ENCODE results near the gene MMP14. TPM values are rescaled to one million over a fixed set of nuclear protein-coding genes. Genes with fewer than 3 reads are reported as not detected.
"Not testable (repeated sequence)": the region's sequence is repeated elsewhere in the genome, so short reads cannot be mapped to it uniquely, and the experiment has no call there.

Gene MMP14
- polyA plus RNA-seq, 3 donors: 0.14 to 4.6 (median 0.44) TPM

DNA sequence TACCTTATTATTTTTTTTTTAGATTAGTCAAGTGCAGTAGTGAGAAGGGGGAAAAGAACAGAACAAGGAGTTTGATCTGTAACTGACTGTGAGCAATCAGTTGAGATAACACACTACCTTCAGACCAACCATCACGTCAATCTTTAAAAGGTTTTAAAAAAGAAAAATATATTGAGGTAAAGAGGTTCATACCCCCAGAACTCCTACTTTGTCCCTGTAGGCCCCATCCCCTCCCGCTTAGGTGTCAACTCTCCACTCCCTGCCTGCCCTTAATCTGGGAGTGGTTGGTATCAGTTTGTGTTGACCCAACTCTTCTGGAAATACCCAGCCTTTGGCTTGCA, 16.2 kb downstream of the MMP14 start:
- Histone ChIP-seq H3K9ac (ENCODE audit: insufficient read depth, low read length, poor library complexity, severe bottlenecking) (no peak overlapping the region), H3K9me3 (replicated peaks in 1 of 2; ENCODE audit: control insufficient read depth in 1 of 2, insufficient read depth in 1 of 2, low read length in 2 of 2) (peaks cover 0 to 4% of the 10 kb centered on the region in 2 donors), H3K36me3 (replicated peaks in 1 of 2; ENCODE audit: control insufficient read depth in 1 of 2, insufficient read depth in 2 of 2, low read length in 2 of 2) (no peaks in the 10 kb centered on the region), H3K79me2 (ENCODE audit: insufficient read depth, low read length) (no peaks in the 10 kb centered on the region), H4K20me1 (ENCODE audit: insufficient read depth, low read length) (no peaks in the 10 kb centered on the region), H3K4me2 (replicated peaks; ENCODE audit: extremely low read depth, low read length, poor library complexity, severe bottlenecking) (peak overlapping the region; percentile 85), H3K4me3 (replicated peaks in 1 of 3; ENCODE audit: low read depth in 2 of 3, low read length in 3 of 3) (no peak overlapping the region), H3K27ac (ENCODE audit: low read depth in 1 of 2, low read length in 2 of 2) (no peak overlapping the region), H2AFZ (ENCODE audit: insufficient read depth, low read depth, low read length, poor library complexity, severe bottlenecking) (no peak overlapping the region), H3K4me1 (ENCODE audit: control insufficient read depth in 1 of 2, insufficient read depth in 2 of 2, low read length in 2 of 2) (peaks cover 19 to 29% of the 10 kb centered on the region in 2 donors), H3K27me3 (ENCODE audit: control insufficient read depth in 2 of 2, insufficient read depth in 2 of 2, low read length in 2 of 2) (peaks cover 0 to 7% of the 10 kb centered on the region in 2 donors)
- H3K4me3 Mint-ChIP-seq: no peak overlapping the region
- intact Hi-C loops (cut with micrococcal nuclease): loop anchor here (2.0 to 5.0 kb wide), 5 partner anchors 30 to 280 kb away; no protein-coding TSS in a partner anchor
- H3K4me1 Mint-ChIP-seq: peaks cover 27% of the 10 kb centered on the region
- peaks cover 4 to 28% (median 21%) of the 10 kb centered on the region in 3 donors for H3K27me3 Mint-ChIP-seq (ENCODE audit: low read depth in 3 of 3)
- TF ChIP-seq, protein P1, sequence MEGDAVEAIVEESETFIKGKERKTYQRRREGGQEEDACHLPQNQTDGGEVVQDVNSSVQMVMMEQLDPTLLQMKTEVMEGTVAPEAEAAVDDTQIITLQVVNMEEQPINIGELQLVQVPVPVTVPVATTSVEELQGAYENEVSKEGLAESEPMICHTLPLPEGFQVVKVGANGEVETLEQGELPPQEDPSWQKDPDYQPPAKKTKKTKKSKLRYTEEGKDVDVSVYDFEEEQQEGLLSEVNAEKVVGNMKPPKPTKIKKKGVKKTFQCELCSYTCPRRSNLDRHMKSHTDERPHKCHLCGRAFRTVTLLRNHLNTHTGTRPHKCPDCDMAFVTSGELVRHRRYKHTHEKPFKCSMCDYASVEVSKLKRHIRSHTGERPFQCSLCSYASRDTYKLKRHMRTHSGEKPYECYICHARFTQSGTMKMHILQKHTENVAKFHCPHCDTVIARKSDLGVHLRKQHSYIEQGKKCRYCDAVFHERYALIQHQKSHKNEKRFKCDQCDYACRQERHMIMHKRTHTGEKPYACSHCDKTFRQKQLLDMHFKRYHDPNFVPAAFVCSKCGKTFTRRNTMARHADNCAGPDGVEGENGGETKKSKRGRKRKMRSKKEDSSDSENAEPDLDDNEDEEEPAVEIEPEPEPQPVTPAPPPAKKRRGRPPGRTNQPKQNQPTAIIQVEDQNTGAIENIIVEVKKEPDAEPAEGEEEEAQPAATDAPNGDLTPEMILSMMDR (IDR thresholded peaks at IDR 0.05): no peak
- peaks cover 0 to 7% (median 0%) of the 10 kb centered on the region in 7 donors for H3K9me3 Mint-ChIP-seq
- H3K27ac Mint-ChIP-seq: peak overlapping the region in 2 of 7 donors; percentile 73 to 83
- H3K36me3 Mint-ChIP-seq: peaks cover 0 to 1% of the 10 kb centered on the region in 2 donors
- DNase-seq: no peak
- WGBS (ENCODE audit: insufficient coverage): no CpG with 5 or more reads among the region's 2 CpGs

DNA sequence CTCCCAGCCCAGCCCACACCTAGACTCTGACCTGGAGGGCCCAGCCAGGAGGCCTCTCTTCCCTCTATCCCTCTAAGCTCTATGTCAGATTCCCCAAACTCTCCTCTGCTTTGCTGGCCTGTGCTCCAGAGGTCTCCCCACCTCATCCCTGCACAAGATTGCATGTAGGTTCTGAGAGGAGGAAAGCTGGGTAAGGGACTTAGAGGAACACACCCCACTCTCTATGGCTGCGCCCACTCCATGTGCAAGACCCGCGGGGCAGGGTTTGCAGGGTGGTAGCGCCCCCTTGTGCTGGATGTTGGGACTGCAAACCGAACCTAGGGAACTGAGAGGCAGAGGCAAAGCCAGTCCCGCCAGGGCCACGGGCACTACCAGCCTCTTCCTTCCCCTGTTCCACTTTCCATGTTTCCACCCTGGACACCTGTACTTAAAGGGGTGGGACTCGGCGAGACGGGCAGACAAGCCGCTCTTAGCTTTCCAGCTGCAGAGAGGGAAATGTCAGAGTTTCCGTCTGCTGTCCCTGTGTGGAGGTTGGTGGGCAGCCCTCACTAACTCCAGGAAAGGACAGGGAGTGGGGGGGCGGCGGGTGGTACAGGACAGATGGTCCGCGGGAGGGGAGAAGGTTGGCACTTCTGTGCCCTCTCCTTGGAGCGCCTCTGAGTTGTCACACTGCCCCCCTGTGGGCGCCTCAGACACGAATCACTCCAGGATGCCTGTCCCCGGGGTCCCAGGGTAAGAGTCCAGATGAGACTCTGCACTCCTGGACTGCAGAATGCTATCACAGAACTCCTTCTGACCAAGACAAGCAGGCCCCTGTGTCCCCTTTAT, 16.8 kb downstream of the MMP14 start:
- TF ChIP-seq, protein P1 (IDR thresholded peaks at IDR 0.05): peak; percentile 96
- DNase-seq: peak; percentile 74 to 83 (median 78)
- WGBS (ENCODE audit: insufficient coverage): 0% methylated on average over 13 of the region's 20 CpGs

DNA sequence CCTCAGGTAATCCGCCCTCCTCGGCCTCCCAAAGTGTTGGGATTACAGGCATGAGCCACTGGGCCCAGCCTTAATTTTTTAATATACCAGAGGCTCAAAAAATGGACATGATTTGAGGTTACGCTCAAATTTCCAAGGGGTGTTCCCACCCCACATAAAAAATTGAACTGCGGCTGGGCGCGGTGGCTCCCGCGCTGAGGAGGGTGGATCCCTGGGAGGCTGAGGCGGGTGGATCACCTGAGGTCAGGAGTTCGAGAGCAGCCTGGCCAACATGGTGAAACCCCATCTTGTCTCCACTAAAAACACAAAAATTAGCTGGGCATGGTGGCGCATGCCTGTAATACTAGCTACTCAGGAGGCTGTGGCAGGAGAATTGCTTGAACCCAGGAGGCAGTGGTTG, 17.9 kb downstream of the MMP14 start:
- H3K4me1 ChIP-seq (ENCODE audit: control insufficient read depth in 1 of 2, insufficient read depth in 2 of 2, low read length in 2 of 2): peaks cover 9 to 17% of the 10 kb centered on the region in 2 donors
- H3K79me2 ChIP-seq (ENCODE audit: insufficient read depth, low read length); H3K4me2 ChIP-seq (replicated peaks; ENCODE audit: extremely low read depth, low read length, poor library complexity, severe bottlenecking); H3K36me3 Mint-ChIP-seq; H3K4me3 ChIP-seq (replicated peaks in 1 of 3; ENCODE audit: low read depth in 2 of 3, low read length in 3 of 3); H3K9me3 Mint-ChIP-seq; DNase-seq; H3K9me3 ChIP-seq (replicated peaks in 1 of 2; ENCODE audit: control insufficient read depth in 1 of 2, insufficient read depth in 1 of 2, low read length in 2 of 2); H3K9ac ChIP-seq (ENCODE audit: insufficient read depth, low read length, poor library complexity, severe bottlenecking); H3K27me3 ChIP-seq (ENCODE audit: control insufficient read depth in 2 of 2, insufficient read depth in 2 of 2, low read length in 2 of 2); H2AFZ ChIP-seq (ENCODE audit: insufficient read depth, low read depth, low read length, poor library complexity, severe bottlenecking); H3K27ac ChIP-seq (ENCODE audit: low read depth in 1 of 2, low read length in 2 of 2); H3K4me3 Mint-ChIP-seq; H4K20me1 ChIP-seq (ENCODE audit: insufficient read depth, low read length); H3K27ac Mint-ChIP-seq; H3K36me3 ChIP-seq (replicated peaks in 1 of 2; ENCODE audit: control insufficient read depth in 1 of 2, insufficient read depth in 2 of 2, low read length in 2 of 2): not testable (repeated sequence)
- 90% methylated on average over 2 of the region's 11 CpGs for WGBS (ENCODE audit: insufficient coverage)
- H3K27me3 Mint-ChIP-seq (ENCODE audit: low read depth in 3 of 3): peaks cover 18 to 26% (median 20%) of the 10 kb centered on the region in 3 donors
- intact Hi-C loops (cut with micrococcal nuclease): loop anchor here (5.0 kb wide), 2 partner anchors 77 to 197 kb away; no protein-coding TSS in a partner anchor
- peaks cover 16% of the 10 kb centered on the region for H3K4me1 Mint-ChIP-seq

More for the DNA sequence above, 16.8 kb downstream of the MMP14 start:
- Histone ChIP-seq H3K9ac (ENCODE audit: insufficient read depth, low read length, poor library complexity, severe bottlenecking) (peak overlapping the region; percentile 55), H3K27me3 (ENCODE audit: control insufficient read depth in 2 of 2, insufficient read depth in 2 of 2, low read length in 2 of 2) (peaks cover 0 to 7% of the 10 kb centered on the region in 2 donors), H3K4me1 (ENCODE audit: control insufficient read depth in 1 of 2, insufficient read depth in 2 of 2, low read length in 2 of 2) (peaks cover 14 to 24% of the 10 kb centered on the region in 2 donors), H3K36me3 (replicated peaks in 1 of 2; ENCODE audit: control insufficient read depth in 1 of 2, insufficient read depth in 2 of 2, low read length in 2 of 2) (no peaks in the 10 kb centered on the region), H3K9me3 (replicated peaks in 1 of 2; ENCODE audit: control insufficient read depth in 1 of 2, insufficient read depth in 1 of 2, low read length in 2 of 2) (peaks cover 0 to 4% of the 10 kb centered on the region in 2 donors), H4K20me1 (ENCODE audit: insufficient read depth, low read length) (no peaks in the 10 kb centered on the region), H2AFZ (ENCODE audit: insufficient read depth, low read depth, low read length, poor library complexity, severe bottlenecking) (peak overlapping the region; percentile 81), H3K79me2 (ENCODE audit: insufficient read depth, low read length) (no peaks in the 10 kb centered on the region), H3K27ac (ENCODE audit: low read depth in 1 of 2, low read length in 2 of 2) (peak overlapping the region in 1 of 2 donors; percentile 17), H3K4me3 (replicated peaks in 1 of 3; ENCODE audit: low read depth in 2 of 3, low read length in 3 of 3) (peak overlapping the region; percentile 30 to 76 (median 34)), H3K4me2 (replicated peaks; ENCODE audit: extremely low read depth, low read length, poor library complexity, severe bottlenecking) (peak overlapping the region; percentile 85)
- Mint-ChIP-seq H3K9me3 (peaks cover 0 to 7% (median 0%) of the 10 kb centered on the region in 7 donors), H3K4me3 (peak overlapping the region; percentile 74 to 91), H3K27me3 (ENCODE audit: low read depth in 3 of 3) (peaks cover 9 to 26% (median 19%) of the 10 kb centered on the region in 3 donors), H3K36me3 (peaks cover 0 to 1% of the 10 kb centered on the region in 2 donors), H3K27ac (peak overlapping the region in 6 of 7 donors; percentile 19 to 88 (median 61)), H3K4me1 (peaks cover 21% of the 10 kb centered on the region)
- intact Hi-C loops (cut with micrococcal nuclease): loop anchor here (1.0 to 5.0 kb wide), 7 partner anchors 30 to 283 kb away; no protein-coding TSS in a partner anchor

Data from CD14-positive monocyte (primary cell).